Lower lobe of right lung (tissue), 2 donors: ENCODE measurements around the gene YES1. TPM values are rescaled to one million over a fixed set of nuclear protein-coding genes. Genes with fewer than 3 reads are reported as not detected.
A peak's percentile ranks its signal among the peaks of the same experiment; 100 is the strongest.

ENCODE experiments used
- ATAC-seq, 2 donors: fragments of 200-7000 bp; cut with Tn5 transposase; one replicate each; pipeline ENCODE4 v1.9.1; 2020 to 2022; ENCODE audit warnings: mild to moderate bottlenecking in 2 of 2, moderate library complexity in 2 of 2
- DNase-seq: peaks from one replicate; pipeline ENCODE4 v3.0.0-alpha.2; 2020
- H3K27ac ChIP-seq: fragments of 200-600 bp; one replicate; pipeline ENCODE4 v1.8.0; 2022
- H3K27me3 ChIP-seq: fragments of 200-600 bp; one replicate; pipeline ENCODE4 v1.8.0; 2022; ENCODE audit warnings: low read depth
- H3K36me3 ChIP-seq: fragments of 200-600 bp; one replicate; pipeline ENCODE4 v1.8.0; 2022; ENCODE audit warnings: mild to moderate bottlenecking
- H3K4me1 ChIP-seq: fragments of 200-600 bp; one replicate; pipeline ENCODE4 v1.8.0; 2022
- H3K4me3 ChIP-seq: fragments of 200-600 bp; one replicate; pipeline ENCODE4 v1.8.0; 2022; ENCODE audit warnings: mild to moderate bottlenecking
- H3K9me3 ChIP-seq: fragments of 200-600 bp; one replicate; pipeline ENCODE4 v1.8.0; 2022
- CTCF ChIP-seq: fragments of 200-600 bp; IDR thresholded peaks from one replicate; pipeline ENCODE4 v1.8.0; 2022; ENCODE audit warnings: antibody characterized with exemption, mild to moderate bottlenecking
- intact Hi-C: fragments of 100-400 bp; cut with DNase I; formaldehyde crosslinking; loops from one replicate; pipeline ENCODE4 v1.11.0; 2022
- total RNA-seq: library from RNA; stranded (reverse); fragmentation: NEBNext Ultra II Directional; extraction: Animal tissue kit (Norgen Biotek cat#: 25700); gene quantifications from one replicate; pipeline ENCODE4 v1.2.1, GENCODE V29; 2021
- donor health status: DM: no; HTN: yes; CAD: no; lungs with severe emphysema.

The YES1 gene
- total RNA-seq, 1 donor from 2014 or later, result 42.0 TPM

GRCh38 chr18:713135-713490, 98.9 kb downstream of the YES1 start:
- H3K27me3 ChIP-seq, result no peaks in the 10 kb centered on the region
- H3K4me1 ChIP-seq, result peaks cover 19% of the 10 kb centered on the region
- intact Hi-C loops, result no loop called here
- peak overlapping the region; percentile 85 for H3K27ac ChIP-seq
- peaks cover under 1% of the 10 kb centered on the region for H3K36me3 ChIP-seq
- no peak for DNase-seq
- no peaks in the 10 kb centered on the region for H3K9me3 ChIP-seq
- TF ChIP-seq CTCF, result no peak
- peak overlapping the region; percentile 70 for H3K4me3 ChIP-seq
- ATAC-seq, result no peak

- peak within 1 kb of the TSS; percentile 85 for H3K27ac ChIP-seq
Observed at GRCh38 chr18:712401-713134, 99.5 kb downstream of the YES1 start, which contains the start of gene ENOSF1. Gene ENOSF1 (minus strand): TSS chr18:712630. CDS start chr18:712587, 43 bp downstream.

GRCh38 chr18:711657-712400, 100.2 kb downstream of the YES1 start:
- DNase-seq, result peak; percentile 79
- no peak for TF ChIP-seq CTCF

More at GRCh38 chr18:712401-713134, 99.5 kb downstream of the YES1 start, which contains the start of gene ENOSF1:
- Histone ChIP-seq H3K9me3 (no peaks in the 10 kb centered on the region), H3K4me1 (peaks cover 19% of the 10 kb centered on the region), H3K36me3 (peaks cover 2% of the 10 kb centered on the region), H3K4me3 (peak within 1 kb of the TSS; percentile 70), H3K27me3 (no peaks in the 10 kb centered on the region)
- DNase-seq, result peak; percentile 91
- TF ChIP-seq CTCF, result peak; percentile 84
- ATAC-seq, result peak; percentile 96 to 97
- intact Hi-C loops, result no loop called here

GRCh38 chr18:711310-711656, 100.8 kb downstream of the YES1 start:
- Histone ChIP-seq H3K9me3 (no peaks in the 10 kb centered on the region), H3K4me3 (peak overlapping the region; percentile 70), H3K4me1 (peaks cover 19% of the 10 kb centered on the region), H3K27ac (peak overlapping the region; percentile 85), H3K36me3 (peaks cover 2% of the 10 kb centered on the region), H3K27me3 (no peaks in the 10 kb centered on the region)
- no peak for TF ChIP-seq CTCF
- intact Hi-C loops, result no loop called here
- no peak for DNase-seq
- ATAC-seq, result peak in 1 of 2 donors; percentile 8

More at GRCh38 chr18:711657-712400, 100.2 kb downstream of the YES1 start:
- Histone ChIP-seq H3K27me3 (no peaks in the 10 kb centered on the region), H3K36me3 (peaks cover 2% of the 10 kb centered on the region), H3K4me1 (peaks cover 19% of the 10 kb centered on the region), H3K4me3 (peak overlapping the region; percentile 70), H3K9me3 (no peaks in the 10 kb centered on the region), H3K27ac (peak overlapping the region; percentile 85)
- peak; percentile 74 to 80 for ATAC-seq
- intact Hi-C loops, result no loop called here

GRCh38 chr18:710418-711300, 101.4 kb downstream of the YES1 start:
- H3K4me3 ChIP-seq, result peak overlapping the region; percentile 70
- H3K9me3 ChIP-seq, result no peaks in the 10 kb centered on the region
- H3K4me1 ChIP-seq, result peaks cover 19% of the 10 kb centered on the region
- H3K36me3 ChIP-seq, result peaks cover 7% of the 10 kb centered on the region
- no peak for TF ChIP-seq CTCF
- intact Hi-C loops, result no loop called here
- peak overlapping the region; percentile 85 for H3K27ac ChIP-seq
- H3K27me3 ChIP-seq, result no peaks in the 10 kb centered on the region
- no peak for DNase-seq
- ATAC-seq, result peak; percentile 4
